ENCODE measurements around the gene ATG7.
A peak's percentile ranks its signal among the peaks of the same experiment; 100 is the strongest.

The ATG7 gene

DNA sequence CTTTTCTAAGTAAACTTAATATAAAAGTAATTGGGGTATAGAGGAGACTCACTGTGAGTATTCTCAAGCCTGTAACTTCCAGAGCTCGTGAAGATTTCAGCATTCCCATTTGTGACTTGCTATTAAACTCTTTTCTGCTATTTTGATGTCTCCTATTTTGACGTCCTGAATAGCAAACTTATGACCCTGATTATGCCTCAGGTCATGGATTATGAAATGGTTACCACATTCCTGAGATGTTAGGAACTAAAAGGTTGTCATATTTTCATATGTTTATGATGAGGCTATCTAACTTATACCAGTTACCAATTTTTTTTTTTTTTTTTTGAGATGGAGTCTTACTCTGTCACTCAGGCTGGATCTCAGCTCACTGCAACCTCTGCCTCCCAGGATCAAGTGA lies 105.5 kb downstream of the ATG7 start:
- H3K4me3 ChIP-seq (ENCODE audit: low read length) = no peak overlapping the region
- no peak for DNase-seq (ENCODE audit: low read depth, low spot score)

GRCh38 chr3:11379238-11379823 lies 107.1 kb downstream of the ATG7 start:
- H3K4me3 ChIP-seq (ENCODE audit: low read length) = no peak overlapping the region
- DNase-seq (ENCODE audit: low read depth, low spot score) = peak; percentile 39

GRCh38 chr3:11379824-11380701 lies 107.9 kb downstream of the ATG7 start:
- no peak overlapping the region for H3K4me3 ChIP-seq (ENCODE audit: low read length)
- DNase-seq (ENCODE audit: low read depth, low spot score) = no peak

DNA sequence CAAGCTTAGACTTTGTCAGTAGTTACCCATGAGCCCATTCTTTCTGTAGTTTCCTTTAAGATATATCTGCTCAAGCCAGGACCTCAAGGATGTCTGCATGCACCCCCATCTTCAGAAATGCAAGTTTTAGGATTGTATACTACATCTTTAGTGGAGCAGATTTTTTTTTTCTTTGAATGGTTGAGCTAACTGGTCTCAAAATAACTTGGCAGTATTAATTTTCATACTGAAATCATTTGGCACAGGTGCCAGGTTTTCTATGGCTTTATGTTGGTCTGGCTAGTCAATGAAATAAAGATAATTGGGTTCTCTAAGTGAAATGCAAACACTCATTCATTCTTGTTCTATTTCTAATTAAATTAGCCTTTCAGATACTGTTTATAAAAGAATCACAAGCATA lies 108.9 kb downstream of the ATG7 start:
- no peak overlapping the region for H3K4me3 ChIP-seq (ENCODE audit: low read length)
- no peak for DNase-seq (ENCODE audit: low read depth, low spot score)

GRCh38 chr3:11381563-11381962 lies 109.4 kb downstream of the ATG7 start:
- no peak for DNase-seq (ENCODE audit: low read depth, low spot score)
- H3K4me3 ChIP-seq (ENCODE audit: low read length) = no peak overlapping the region

GRCh38 chr3:11382146-11382745 lies 110.0 kb downstream of the ATG7 start:
- DNase-seq (ENCODE audit: low read depth, low spot score) = no peak

GRCh38 chr3:11384074-11384473 lies 111.9 kb downstream of the ATG7 start:
- no peak for DNase-seq (ENCODE audit: low read depth, low spot score)
- no peak overlapping the region for H3K4me3 ChIP-seq (ENCODE audit: low read length)

More at GRCh38 chr3:11382146-11382745, 110.0 kb downstream of the ATG7 start:
- H3K4me3 ChIP-seq (ENCODE audit: low read length) = no peak overlapping the region

GRCh38 chr3:11385326-11385725 lies 113.1 kb downstream of the ATG7 start:
- no peak for DNase-seq (ENCODE audit: low read depth, low spot score)
- no peak overlapping the region for H3K4me3 ChIP-seq (ENCODE audit: low read length)

- no peak overlapping the region for H3K4me3 ChIP-seq (ENCODE audit: low read length)
- no peak for DNase-seq (ENCODE audit: low read depth, low spot score)
Measured at GRCh38 chr3:11385891-11386290, 113.7 kb downstream of the ATG7 start.

DNA sequence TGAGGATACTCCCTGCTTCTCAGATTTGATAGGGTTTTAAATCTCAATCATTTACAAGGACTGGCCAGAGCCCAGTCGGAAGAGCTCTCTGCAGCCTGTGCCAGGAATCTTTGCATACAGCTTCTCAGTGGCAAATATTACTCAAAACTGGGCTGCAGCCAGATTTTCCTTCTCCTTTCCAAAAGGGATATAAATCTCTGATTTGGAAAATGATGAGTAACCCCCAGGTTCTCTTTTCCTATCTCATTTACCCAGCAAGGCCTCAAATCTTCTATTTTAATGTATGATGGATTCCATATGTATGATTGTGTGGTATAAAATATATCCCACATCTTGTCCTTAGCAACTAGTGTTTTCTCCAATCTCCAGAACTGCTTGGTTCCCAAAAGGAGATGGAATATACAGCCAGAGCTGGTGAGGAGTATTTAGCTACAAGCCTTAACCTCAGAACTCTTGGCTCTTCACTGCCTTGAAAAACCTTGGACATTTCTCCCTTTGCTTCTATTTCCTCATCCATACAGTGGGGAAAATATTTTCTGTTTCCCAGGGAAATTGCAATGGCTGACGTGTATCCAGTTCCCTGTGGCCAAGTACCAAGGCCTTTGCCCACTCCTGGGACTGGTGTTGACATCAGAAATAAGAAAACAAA lies 114.4 kb downstream of the ATG7 start:
- DNase-seq (ENCODE audit: low read depth, low spot score) = no peak
- no peak overlapping the region for H3K4me3 ChIP-seq (ENCODE audit: low read length)

GRCh38 chr3:11389386-11390268 lies 117.4 kb downstream of the ATG7 start:
- no peak overlapping the region for H3K4me3 ChIP-seq (ENCODE audit: low read length)
- no peak for DNase-seq (ENCODE audit: low read depth, low spot score)

- DNase-seq (ENCODE audit: low read depth, low spot score) = no peak
- no peak overlapping the region for H3K4me3 ChIP-seq (ENCODE audit: low read length)
Measured at GRCh38 chr3:11390411-11391131, 118.4 kb downstream of the ATG7 start.

DNA sequence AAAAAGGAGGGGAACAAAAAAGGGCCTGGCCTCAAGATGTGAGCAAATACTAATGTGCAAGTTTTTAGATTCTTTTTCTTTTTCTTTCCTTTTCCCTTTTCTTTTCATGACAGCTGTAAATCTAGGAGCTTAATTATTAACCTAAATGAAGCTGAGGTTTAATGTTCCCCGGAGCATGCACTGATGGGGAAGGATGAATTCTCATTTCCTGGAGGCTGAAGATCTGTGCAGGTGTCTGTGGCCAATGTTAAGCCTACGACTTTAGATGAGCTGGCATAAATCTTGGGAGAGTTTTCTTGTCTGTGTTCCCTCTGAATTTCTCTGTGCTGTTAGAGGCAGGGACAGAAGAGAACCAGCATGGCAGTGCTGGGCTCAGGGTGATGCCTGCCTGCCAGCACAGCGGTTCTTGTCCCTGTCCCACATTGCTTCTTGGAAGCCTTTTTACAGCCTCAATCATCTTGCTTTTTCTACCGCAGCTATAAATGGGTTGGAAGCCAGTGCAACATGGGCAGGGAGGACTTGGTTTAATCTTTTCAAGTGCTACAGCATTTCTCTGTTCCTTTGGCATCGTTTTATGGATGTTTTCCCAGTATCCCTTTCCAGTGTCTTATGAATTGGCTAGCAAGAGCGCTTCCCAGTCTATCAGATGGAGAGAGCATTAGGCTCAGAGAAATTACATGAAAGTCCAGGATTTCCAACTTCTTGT lies 119.1 kb downstream of the ATG7 start:
- DNase-seq (ENCODE audit: low read depth, low spot score) = no peak
- no peak overlapping the region for H3K4me3 ChIP-seq (ENCODE audit: low read length)

- no peak overlapping the region for H3K4me3 ChIP-seq (ENCODE audit: low read length)
- DNase-seq (ENCODE audit: low read depth, low spot score) = peak; percentile 6
Measured at GRCh38 chr3:11392014-11392859, 120.0 kb downstream of the ATG7 start.

DNA sequence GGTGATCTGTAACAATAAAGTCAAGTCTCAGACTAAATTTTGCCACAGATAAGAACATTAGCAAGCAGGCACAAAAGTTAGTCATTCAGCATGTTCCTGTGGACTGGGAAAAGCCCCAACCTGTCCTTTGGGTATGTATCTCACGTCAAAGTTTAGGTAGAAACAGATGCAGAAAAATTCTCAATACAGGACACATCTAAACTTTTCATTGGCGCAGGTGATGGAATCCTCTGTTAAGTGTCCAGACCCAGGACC lies 120.6 kb downstream of the ATG7 start:
- DNase-seq (ENCODE audit: low read depth, low spot score) = no peak
- no peak overlapping the region for H3K4me3 ChIP-seq (ENCODE audit: low read length)

- no peak for DNase-seq (ENCODE audit: low read depth, low spot score)
- no peak overlapping the region for H3K4me3 ChIP-seq (ENCODE audit: low read length)
Measured at GRCh38 chr3:11393401-11393800, 121.2 kb downstream of the ATG7 start.

- H3K4me3 ChIP-seq (ENCODE audit: low read length) = no peak overlapping the region
- DNase-seq (ENCODE audit: low read depth, low spot score) = no peak
Measured at GRCh38 chr3:11394392-11394791, 122.2 kb downstream of the ATG7 start.
